ENCODE measurements around the gene MUSTN1.

The MUSTN1 gene

GRCh38 chr3:52834871-52835501 is at the start of gene MUSTN1:
MUSTN1 (minus strand) TSS chr3:52835019; CDS start chr3:52834948, 71 bp downstream.
- DNase-seq (ENCODE audit: low read depth): peak; percentile 38

- DNase-seq (ENCODE audit: low read depth): no peak
These were observed 47.6 kb upstream of the MUSTN1 start for GRCh38 chr3:52882377-52882776.

- DNase-seq (ENCODE audit: low read depth): no peak
These were observed 47.1 kb upstream of the MUSTN1 start for GRCh38 chr3:52881871-52882270.

- DNase-seq (ENCODE audit: low read depth): no peak
These were observed 45.7 kb upstream of the MUSTN1 start for GRCh38 chr3:52880474-52880873.

GRCh38 chr3:52880047-52880446 is 45.2 kb upstream of the MUSTN1 start:
- no peak for DNase-seq (ENCODE audit: low read depth)

GRCh38 chr3:52879581-52879980 is 44.8 kb upstream of the MUSTN1 start:
- DNase-seq (ENCODE audit: low read depth): no peak

GRCh38 chr3:52879090-52879489 is 44.3 kb upstream of the MUSTN1 start:
- no peak for DNase-seq (ENCODE audit: low read depth)

GRCh38 chr3:52877085-52877484 is 42.3 kb upstream of the MUSTN1 start:
- DNase-seq (ENCODE audit: low read depth): no peak

- no peak for DNase-seq (ENCODE audit: low read depth)
These were observed 40.2 kb upstream of the MUSTN1 start for GRCh38 chr3:52874864-52875587.

GRCh38 chr3:52874160-52874701 is 39.4 kb upstream of the MUSTN1 start:
- no peak for DNase-seq (ENCODE audit: low read depth)

- DNase-seq (ENCODE audit: low read depth): peak; percentile 90
These were observed 38.8 kb upstream of the MUSTN1 start for GRCh38 chr3:52873433-52874159.

GRCh38 chr3:52872245-52872644 is 37.4 kb upstream of the MUSTN1 start:
- DNase-seq (ENCODE audit: low read depth): no peak

GRCh38 chr3:52871761-52872160 is 36.9 kb upstream of the MUSTN1 start:
- DNase-seq (ENCODE audit: low read depth): no peak

GRCh38 chr3:52870471-52870870 is 35.7 kb upstream of the MUSTN1 start:
- DNase-seq (ENCODE audit: low read depth): no peak

- DNase-seq (ENCODE audit: low read depth): no peak
These were observed 31.6 kb upstream of the MUSTN1 start for GRCh38 chr3:52866427-52866826.

- no peak for DNase-seq (ENCODE audit: low read depth)
These were observed 31.2 kb upstream of the MUSTN1 start for GRCh38 chr3:52865994-52866393.

GRCh38 chr3:52860424-52860768 is 25.6 kb upstream of the MUSTN1 start:
- DNase-seq (ENCODE audit: low read depth): no peak

- DNase-seq (ENCODE audit: low read depth): no peak
These were observed 25.0 kb upstream of the MUSTN1 start for GRCh38 chr3:52859686-52860423.

GRCh38 chr3:52857864-52858263 is 23.0 kb upstream of the MUSTN1 start:
- DNase-seq (ENCODE audit: low read depth): no peak

GRCh38 chr3:52857133-52857532 is 22.3 kb upstream of the MUSTN1 start:
- no peak for DNase-seq (ENCODE audit: low read depth)

GRCh38 chr3:52856666-52857065 is 21.8 kb upstream of the MUSTN1 start:
- DNase-seq (ENCODE audit: low read depth): no peak

GRCh38 chr3:52854013-52854412 is 19.2 kb upstream of the MUSTN1 start:
- DNase-seq (ENCODE audit: low read depth): no peak
